HL-60 (cell line): ENCODE data around the gene NARF.

Source experiments
- DNase-seq, 2 experiments: peaks; one replicate each; pipeline ENCODE4 v3.0.0-alpha.2; 2010 to 2020; ENCODE audit warnings: low read depth in 1 of 2, low spot score in 1 of 2
- H3K27ac ChIP-seq: fragments of 250-450 bp; sonication (Bioruptor Pico); replicated peaks from 2 replicates; pipeline ENCODE4 v1.5.1; 2020; ENCODE audit warnings: mild to moderate bottlenecking, moderate library complexity
- H3K27me3 ChIP-seq: fragments of 250-450 bp; sonication (Bioruptor Pico); 2 replicates; pipeline ENCODE4 v1.5.1; 2021; ENCODE audit warnings: mild to moderate bottlenecking, moderate library complexity; ENCODE audit not compliant: insufficient read depth, poor library complexity, severe bottlenecking
- H3K4me3 ChIP-seq: replicated peaks from 2 replicates; pipeline ENCODE4 v1.5.1; 2011; ENCODE audit warnings: mild to moderate bottlenecking, control low read depth, low read length; ENCODE audit not compliant: insufficient read depth
- GABPA ChIP-seq: IDR thresholded peaks from 2 replicates; pipeline ENCODE4 v1.6.1; 2012; ENCODE audit warnings: low read depth
- POLR2AphosphoS5 ChIP-seq: IDR thresholded peaks from 2 replicates; pipeline ENCODE4 v1.6.1; 2012; ENCODE audit warnings: low read depth
- SPI1 ChIP-seq: IDR thresholded peaks from 2 replicates; pipeline ENCODE4 v1.6.1; 2012; ENCODE audit warnings: low read depth, mild to moderate bottlenecking, borderline replicate concordance
- TF ChIP-seq, protein P1 (sequence below): IDR thresholded peaks from one replicate; pipeline ENCODE4 v1.5.1; 2011; ENCODE audit warnings: low read length, control low read depth, inconsistent platforms; ENCODE audit not compliant: insufficient read depth
- TF ChIP-seq, protein P2 (sequence below): IDR thresholded peaks from 2 replicates; pipeline ENCODE4 v1.6.1; 2012; ENCODE audit warnings: low read depth; ENCODE audit not compliant: insufficient replicate concordance

NARF gene

DNA sequence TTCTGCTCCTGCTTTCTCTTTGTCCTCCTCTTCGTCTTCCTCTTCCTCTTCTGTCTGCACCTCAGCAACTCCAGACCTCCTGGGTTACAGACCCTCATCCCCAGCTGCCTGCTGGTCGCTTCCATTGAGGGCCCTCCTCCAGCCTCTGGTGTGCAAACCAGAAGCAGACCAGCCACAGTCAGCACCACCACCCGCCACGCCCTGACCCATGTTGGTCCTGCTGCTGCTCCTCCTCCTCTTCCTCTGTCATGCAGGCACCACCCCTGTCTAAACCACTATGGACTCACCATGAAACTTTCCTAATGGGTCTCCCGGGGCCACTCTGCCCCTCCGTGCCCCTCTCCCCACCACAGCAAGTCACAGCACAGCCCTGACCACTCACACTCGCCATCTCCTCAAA lies 28.7 kb upstream of the NARF start:
- H3K27me3 ChIP-seq, result no peaks in the 10 kb centered on the region
- no peak overlapping the region for H3K4me3 ChIP-seq
- DNase-seq, result no peak
- TF ChIP-seq, protein P1, sequence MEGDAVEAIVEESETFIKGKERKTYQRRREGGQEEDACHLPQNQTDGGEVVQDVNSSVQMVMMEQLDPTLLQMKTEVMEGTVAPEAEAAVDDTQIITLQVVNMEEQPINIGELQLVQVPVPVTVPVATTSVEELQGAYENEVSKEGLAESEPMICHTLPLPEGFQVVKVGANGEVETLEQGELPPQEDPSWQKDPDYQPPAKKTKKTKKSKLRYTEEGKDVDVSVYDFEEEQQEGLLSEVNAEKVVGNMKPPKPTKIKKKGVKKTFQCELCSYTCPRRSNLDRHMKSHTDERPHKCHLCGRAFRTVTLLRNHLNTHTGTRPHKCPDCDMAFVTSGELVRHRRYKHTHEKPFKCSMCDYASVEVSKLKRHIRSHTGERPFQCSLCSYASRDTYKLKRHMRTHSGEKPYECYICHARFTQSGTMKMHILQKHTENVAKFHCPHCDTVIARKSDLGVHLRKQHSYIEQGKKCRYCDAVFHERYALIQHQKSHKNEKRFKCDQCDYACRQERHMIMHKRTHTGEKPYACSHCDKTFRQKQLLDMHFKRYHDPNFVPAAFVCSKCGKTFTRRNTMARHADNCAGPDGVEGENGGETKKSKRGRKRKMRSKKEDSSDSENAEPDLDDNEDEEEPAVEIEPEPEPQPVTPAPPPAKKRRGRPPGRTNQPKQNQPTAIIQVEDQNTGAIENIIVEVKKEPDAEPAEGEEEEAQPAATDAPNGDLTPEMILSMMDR, result no peak
- TF ChIP-seq SPI1 (no peak), GABPA (no peak), POLR2AphosphoS5 (no peak)
- TF ChIP-seq, protein P2, sequence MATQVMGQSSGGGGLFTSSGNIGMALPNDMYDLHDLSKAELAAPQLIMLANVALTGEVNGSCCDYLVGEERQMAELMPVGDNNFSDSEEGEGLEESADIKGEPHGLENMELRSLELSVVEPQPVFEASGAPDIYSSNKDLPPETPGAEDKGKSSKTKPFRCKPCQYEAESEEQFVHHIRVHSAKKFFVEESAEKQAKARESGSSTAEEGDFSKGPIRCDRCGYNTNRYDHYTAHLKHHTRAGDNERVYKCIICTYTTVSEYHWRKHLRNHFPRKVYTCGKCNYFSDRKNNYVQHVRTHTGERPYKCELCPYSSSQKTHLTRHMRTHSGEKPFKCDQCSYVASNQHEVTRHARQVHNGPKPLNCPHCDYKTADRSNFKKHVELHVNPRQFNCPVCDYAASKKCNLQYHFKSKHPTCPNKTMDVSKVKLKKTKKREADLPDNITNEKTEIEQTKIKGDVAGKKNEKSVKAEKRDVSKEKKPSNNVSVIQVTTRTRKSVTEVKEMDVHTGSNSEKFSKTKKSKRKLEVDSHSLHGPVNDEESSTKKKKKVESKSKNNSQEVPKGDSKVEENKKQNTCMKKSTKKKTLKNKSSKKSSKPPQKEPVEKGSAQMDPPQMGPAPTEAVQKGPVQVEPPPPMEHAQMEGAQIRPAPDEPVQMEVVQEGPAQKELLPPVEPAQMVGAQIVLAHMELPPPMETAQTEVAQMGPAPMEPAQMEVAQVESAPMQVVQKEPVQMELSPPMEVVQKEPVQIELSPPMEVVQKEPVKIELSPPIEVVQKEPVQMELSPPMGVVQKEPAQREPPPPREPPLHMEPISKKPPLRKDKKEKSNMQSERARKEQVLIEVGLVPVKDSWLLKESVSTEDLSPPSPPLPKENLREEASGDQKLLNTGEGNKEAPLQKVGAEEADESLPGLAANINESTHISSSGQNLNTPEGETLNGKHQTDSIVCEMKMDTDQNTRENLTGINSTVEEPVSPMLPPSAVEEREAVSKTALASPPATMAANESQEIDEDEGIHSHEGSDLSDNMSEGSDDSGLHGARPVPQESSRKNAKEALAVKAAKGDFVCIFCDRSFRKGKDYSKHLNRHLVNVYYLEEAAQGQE, result no peak
- H3K27ac ChIP-seq, result no peak overlapping the region

DNA sequence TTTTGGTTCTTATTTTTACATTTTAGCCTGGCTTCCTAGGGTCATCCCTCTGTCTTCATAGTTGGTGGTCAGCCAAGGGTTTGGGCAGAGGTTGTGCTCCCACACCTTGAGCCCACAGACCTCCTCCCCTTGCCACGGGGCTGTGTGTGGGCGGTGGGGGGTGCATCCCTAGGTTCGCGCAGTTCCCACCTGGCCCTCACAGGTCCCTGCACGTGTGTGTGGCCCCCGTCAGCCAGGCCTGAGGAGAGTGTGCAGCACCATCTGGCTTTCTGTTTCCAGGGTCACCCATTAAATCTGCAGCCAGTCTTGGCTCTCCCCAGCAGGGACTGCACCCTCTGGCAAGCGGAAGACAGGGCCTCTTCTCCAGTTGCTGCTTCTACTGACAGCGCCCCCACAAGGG lies 26.5 kb upstream of the NARF start:
- H3K27me3 ChIP-seq, result no peaks in the 10 kb centered on the region
- H3K27ac ChIP-seq, result no peak overlapping the region
- TF ChIP-seq, protein P2, result no peak
- TF ChIP-seq, protein P1, result no peak
- TF ChIP-seq GABPA (no peak), SPI1 (no peak), POLR2AphosphoS5 (no peak)
- DNase-seq, result no peak
- no peak overlapping the region for H3K4me3 ChIP-seq

DNA sequence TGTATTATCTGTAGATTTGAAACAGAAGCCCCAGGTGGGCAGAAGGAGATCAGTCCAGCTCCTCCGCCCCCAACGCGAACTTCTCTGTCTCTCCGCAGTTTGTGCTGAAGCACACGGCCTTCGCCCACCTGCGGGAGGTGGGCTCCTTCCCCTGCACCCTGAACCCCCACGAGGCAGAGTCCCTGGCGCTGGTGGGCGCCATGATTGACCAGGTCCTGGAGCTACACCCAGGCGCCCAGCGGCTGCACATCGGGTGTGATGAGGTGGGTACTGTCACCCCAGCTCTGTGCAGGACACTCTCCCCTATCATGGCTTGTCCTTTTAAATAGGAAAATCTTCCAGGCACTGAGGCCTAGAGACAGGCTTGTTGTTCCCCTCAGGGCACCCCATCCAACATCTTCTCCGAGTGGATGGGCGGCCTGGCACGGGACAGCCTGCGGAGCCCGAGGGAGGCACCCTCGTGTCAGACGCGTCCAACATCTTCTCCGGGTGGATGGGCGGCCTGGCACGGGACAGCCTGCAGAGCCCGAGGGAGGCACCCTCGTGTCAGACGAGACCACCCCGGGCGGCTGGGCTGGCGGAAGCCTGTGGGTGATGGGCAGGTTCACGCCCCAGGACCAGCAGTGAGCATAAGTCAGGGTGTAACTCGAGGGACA lies 24.9 kb upstream of the NARF start:
- TF ChIP-seq, protein P2, result no peak
- no peak for TF ChIP-seq POLR2AphosphoS5
- TF ChIP-seq SPI1, result no peak
- no peak for TF ChIP-seq GABPA
- TF ChIP-seq, protein P1, result no peak

More for the DNA sequence above, 24.9 kb upstream of the NARF start:
- Histone ChIP-seq H3K27ac (no peak overlapping the region), H3K27me3 (no peaks in the 10 kb centered on the region), H3K4me3 (no peak overlapping the region)
- DNase-seq, result no peak
